HepG2 (cell line): Measurements from ENCODE around the gene DLX3. TPM values are rescaled to one million over a fixed set of nuclear protein-coding genes. Genes with fewer than 3 reads are reported as not detected.
A peak's percentile ranks its signal among the peaks of the same experiment; 100 is the strongest.

Source experiments
- ATF7-NPFF ChIP-seq: sonication (generic); formaldehyde crosslinking; IDR thresholded peaks from 2 replicates; pipeline ENCODE4 v1.8.1; 2023; ENCODE audit warnings: mild to moderate bottlenecking, low read depth, missing genetic modification reagents, moderate library complexity
- CREB1 ChIP-seq, 2 experiments: fragments of 450-650 bp in 1 of 2; IDR thresholded peaks; 2 replicates each; pipeline ENCODE4 v1.6.1; 2016 to 2017; ENCODE audit warnings: control low read depth in 1 of 2, mild to moderate bottlenecking in 1 of 2, missing compliant biosample characterization in 1 of 2, missing genetic modification characterization in 1 of 2
- ESRRA ChIP-seq: sonication (generic); formaldehyde crosslinking; IDR thresholded peaks from 2 replicates; pipeline ENCODE4 v1.5.1; 2020; ENCODE audit warnings: mild to moderate bottlenecking, low read depth, missing genetic modification reagents
- FOXO1 ChIP-seq: sonication (generic); formaldehyde crosslinking; IDR thresholded peaks from 2 replicates; pipeline ENCODE4 v1.4.0; 2020; ENCODE audit warnings: missing genetic modification reagents
- KAT8 ChIP-seq: IDR thresholded peaks from 2 replicates; pipeline ENCODE4 v1.6.1; 2016; ENCODE audit warnings: missing genetic modification reagents, missing compliant biosample characterization
- KDM5B ChIP-seq: sonication (generic); formaldehyde crosslinking; IDR thresholded peaks from 2 replicates; pipeline ENCODE4 v1.4.0; 2020; ENCODE audit warnings: missing genetic modification reagents, mild to moderate bottlenecking, borderline replicate concordance
- KLF16 ChIP-seq, 2 experiments: sonication (generic) in 1 of 2; formaldehyde crosslinking in 1 of 2; IDR thresholded peaks; 2 replicates each; pipeline versions ENCODE4 v1.6.1 to v1.8.0; 2016 to 2023; ENCODE audit warnings: missing genetic modification reagents in 2 of 2, missing compliant biosample characterization in 1 of 2
- KMT2A ChIP-seq: sonication (generic); formaldehyde crosslinking; IDR thresholded peaks from 2 replicates; pipeline ENCODE4 v1.4.0; 2020; ENCODE audit warnings: missing genetic modification reagents
- MEIS1 ChIP-seq: sonication (generic); formaldehyde crosslinking; IDR thresholded peaks from 2 replicates; pipeline ENCODE4 v1.9.0; 2021; ENCODE audit warnings: mild to moderate bottlenecking, missing genetic modification reagents, moderate library complexity, borderline replicate concordance
- REST ChIP-seq, 2 experiments: IDR thresholded peaks; 2 replicates each; pipeline ENCODE4 v1.6.1; 2011 to 2012; ENCODE audit warnings: low read length in 2 of 2, borderline replicate concordance in 1 of 2, low read depth in 1 of 2, mild to moderate bottlenecking in 1 of 2, moderate library complexity in 1 of 2
- SRF ChIP-seq: IDR thresholded peaks from 2 replicates; pipeline ENCODE4 v1.6.1; 2011; ENCODE audit warnings: mild to moderate bottlenecking, low read depth, low read length, moderate library complexity
- ZC3H13 ChIP-seq: sonication (generic); formaldehyde crosslinking; IDR thresholded peaks from 2 replicates; pipeline ENCODE4 v1.8.1; 2023; ENCODE audit warnings: mild to moderate bottlenecking, missing genetic modification reagents, moderate library complexity
- ZNF207 ChIP-seq: fragments of 450-650 bp; IDR thresholded peaks from 2 replicates; pipeline ENCODE4 v1.6.1; 2016; ENCODE audit warnings: antibody characterized with exemption, borderline replicate concordance
- ZNF318 ChIP-seq: sonication (generic); formaldehyde crosslinking; IDR thresholded peaks from 2 replicates; pipeline ENCODE4 v1.4.0; 2020; ENCODE audit warnings: mild to moderate bottlenecking, missing genetic modification reagents
- ZNF337 ChIP-seq: sonication (generic); formaldehyde crosslinking; IDR thresholded peaks from 2 replicates; pipeline ENCODE4 v1.5.1; 2020; ENCODE audit warnings: missing genetic modification reagents, low read depth, mild to moderate bottlenecking, borderline replicate concordance
- ZNF484 ChIP-seq: sonication (generic); formaldehyde crosslinking; IDR thresholded peaks from 2 replicates; pipeline ENCODE4 v1.5.1; 2020; ENCODE audit warnings: mild to moderate bottlenecking, low read depth, missing genetic modification reagents, borderline replicate concordance
- ZNF567 ChIP-seq: sonication (generic); formaldehyde crosslinking; IDR thresholded peaks from 2 replicates; pipeline ENCODE4 v1.8.1; 2023; ENCODE audit warnings: mild to moderate bottlenecking, missing genetic modification reagents, borderline replicate concordance
- polyA plus RNA-seq, 8 experiments: library from polyadenylated mRNA; depleted of rRNA in 3 of 8; stranded (reverse) in 7 of 8; unstranded in 1 of 8; fragments of >200 nt; fragmentation: Illumina TruSeq in 4 of 8; extraction: Trizol in 4 of 8; gene quantifications; 2 replicates each; pipeline versions ENCODE4 v1.2.1 to v1.2.3, GENCODE V29; 2011 to 2016; ENCODE audit warnings: low read depth in 4 of 8, missing spikeins in 1 of 8, mixed read lengths in 1 of 8; ENCODE audit not compliant: insufficient read depth in 1 of 8
- total RNA-seq, 5 experiments: library from RNA; depleted of rRNA; stranded (reverse); fragments of >200 nt; fragmentation: Illumina TruSeq; extraction: Trizol; gene quantifications; 2 replicates each; pipeline ENCODE4 v1.2.3, GENCODE V29; 2016; ENCODE audit warnings: low read depth in 1 of 5

The DLX3 gene
- total and polyA plus RNA-seq, 2 of the 13 experiments (the other 11 are each of a cell fraction or from before 2014, with no cell fraction given) = 0.03 TPM; not detected in 1

GRCh38 chr17:49968405-49969133, 26.5 kb downstream of the DLX3 start (continued):
- TF ChIP-seq MEIS1 = peak; percentile 39; the same call in 1 of the 2 replicates
- TF ChIP-seq KLF16 (CRISPR knock-in tag; IDR thresholded peaks at IDR 0.05) = no peak
- TF ChIP-seq KDM5B (CRISPR knock-in tag) = peak; percentile 80
- no peak for TF ChIP-seq ZNF337 (CRISPR knock-in tag)
- TF ChIP-seq ZNF207 = no peak
- TF ChIP-seq KAT8 (CRISPR knock-in tag) = peak; percentile 28; the same call in 1 of the 2 replicates
- TF ChIP-seq ZC3H13 = no peak
- no peak for TF ChIP-seq ZNF567
- TF ChIP-seq CREB1 (IDR thresholded peaks at IDR 0.05) = no peak
- TF ChIP-seq CREB1 (CRISPR knock-in tag; IDR thresholded peaks at IDR 0.05) = no peak
- 0 out of 2 replicates have a peak, but pooled peaks have one; percentile 37 for TF ChIP-seq ESRRA
- no peak; the same call in 1 of the 2 replicates for TF ChIP-seq ZNF318
- TF ChIP-seq FOXO1 (CRISPR knock-in tag) = no peak; the same call in 1 of the 2 replicates
- TF ChIP-seq KMT2A (CRISPR knock-in tag) = no peak
- no peak for TF ChIP-seq SRF
- no peak for TF ChIP-seq ZNF484
- TF ChIP-seq REST (IDR thresholded peaks at IDR 0.05; ENCODE audit: borderline replicate concordance in 1 of 2, low read depth in 1 of 2, low read length in 2 of 2) = no peak
- peak; percentile 34; the same call in 1 of the 2 replicates for TF ChIP-seq ATF7-NPFF
